ENCODE results near the gene PROCA1. TPM values are rescaled to one million over a fixed set of nuclear protein-coding genes. Genes with fewer than 3 reads are reported as not detected.

PROCA1 gene
- total RNA-seq, 4 donors from 2014 or later = 0.46 to 4.3 (median 1.1) TPM; not detected in 1

DNA sequence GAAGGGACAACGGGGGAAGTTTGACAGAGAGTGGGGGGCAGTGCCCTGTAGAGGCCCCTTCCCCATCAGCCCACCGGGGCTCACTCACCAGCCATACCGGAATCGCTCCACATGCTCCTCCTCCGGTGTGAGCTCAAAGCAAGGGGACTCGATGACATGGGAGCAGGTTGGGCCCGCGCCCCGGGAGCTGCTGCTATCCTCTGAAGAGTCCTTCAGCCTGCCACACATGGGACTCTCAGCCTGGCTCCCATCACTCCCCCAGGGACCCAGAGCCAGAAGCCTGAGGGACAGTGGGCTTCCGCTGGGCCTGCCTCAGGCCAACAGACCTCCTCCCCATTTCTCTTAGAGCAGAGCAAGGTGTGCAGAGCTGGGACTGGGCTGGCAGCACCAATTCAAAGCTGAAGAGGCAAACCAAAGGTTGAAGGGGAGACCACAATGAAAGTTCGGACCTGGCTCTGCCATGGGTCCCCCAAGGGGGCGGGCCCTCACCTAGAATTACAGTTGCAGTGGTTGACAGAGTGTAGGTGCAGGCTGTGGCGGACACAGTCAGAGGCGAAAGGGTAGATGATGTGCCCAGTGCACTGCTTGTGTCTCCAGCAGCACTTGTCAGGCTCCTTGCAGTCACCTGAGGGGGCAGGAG, 7.3 kb downstream of the PROCA1 start:
- 90 to 93% methylated on average over 13 to 14 of the region's 14 CpGs for WGBS, 2 donors
- H3K36me3 ChIP-seq = peaks cover 40% of the 10 kb centered on the region in 2 donors

DNA sequence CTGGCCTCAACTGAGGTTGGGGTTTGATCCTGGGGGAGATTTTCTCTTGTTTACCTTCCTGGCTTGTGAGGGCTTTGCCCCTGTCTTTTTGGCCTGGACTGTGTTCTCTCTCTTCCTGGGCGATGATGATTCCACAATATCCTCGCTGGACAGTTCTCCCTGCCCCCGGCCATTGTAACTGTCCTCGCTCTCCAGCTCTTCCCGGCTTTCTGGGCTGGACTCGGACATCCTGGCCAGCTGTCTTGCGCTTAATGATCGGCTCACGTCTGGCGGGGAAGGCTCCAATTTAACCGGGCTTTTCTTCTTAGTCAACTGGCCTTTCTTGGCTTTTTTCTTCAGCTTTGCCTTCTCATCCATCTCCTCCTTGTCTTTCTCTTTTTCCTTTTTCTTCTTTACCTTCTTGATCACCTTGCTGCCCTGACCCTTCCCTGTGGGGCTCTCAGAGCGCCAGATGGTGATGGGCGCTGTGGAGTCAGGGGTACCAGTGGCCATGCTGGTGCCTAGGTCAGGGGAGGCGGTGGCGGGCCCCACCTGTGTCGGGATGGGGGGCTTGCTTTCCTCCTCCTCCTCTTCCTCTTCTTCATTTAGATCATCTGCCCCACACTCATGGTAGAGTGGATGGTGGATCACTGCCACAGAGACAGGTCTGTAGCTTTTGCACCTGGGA, 8.0 kb downstream of the PROCA1 start:
- H3K27ac ChIP-seq = no peak overlapping the region
- DNase-seq = no peak
- no peaks in the 10 kb centered on the region for H3K9me3 ChIP-seq
- 85 to 88% methylated on average over 16 of the region's 16 CpGs for WGBS, 2 donors
- no peak overlapping the region for H3K4me3 ChIP-seq (replicated peaks in 1 of 3)
- intact Hi-C loops (cut with DNase I) = no loop called here
- TF ChIP-seq POLR2A (IDR thresholded peaks at IDR 0.05) = no peak
- TF ChIP-seq, protein P1, sequence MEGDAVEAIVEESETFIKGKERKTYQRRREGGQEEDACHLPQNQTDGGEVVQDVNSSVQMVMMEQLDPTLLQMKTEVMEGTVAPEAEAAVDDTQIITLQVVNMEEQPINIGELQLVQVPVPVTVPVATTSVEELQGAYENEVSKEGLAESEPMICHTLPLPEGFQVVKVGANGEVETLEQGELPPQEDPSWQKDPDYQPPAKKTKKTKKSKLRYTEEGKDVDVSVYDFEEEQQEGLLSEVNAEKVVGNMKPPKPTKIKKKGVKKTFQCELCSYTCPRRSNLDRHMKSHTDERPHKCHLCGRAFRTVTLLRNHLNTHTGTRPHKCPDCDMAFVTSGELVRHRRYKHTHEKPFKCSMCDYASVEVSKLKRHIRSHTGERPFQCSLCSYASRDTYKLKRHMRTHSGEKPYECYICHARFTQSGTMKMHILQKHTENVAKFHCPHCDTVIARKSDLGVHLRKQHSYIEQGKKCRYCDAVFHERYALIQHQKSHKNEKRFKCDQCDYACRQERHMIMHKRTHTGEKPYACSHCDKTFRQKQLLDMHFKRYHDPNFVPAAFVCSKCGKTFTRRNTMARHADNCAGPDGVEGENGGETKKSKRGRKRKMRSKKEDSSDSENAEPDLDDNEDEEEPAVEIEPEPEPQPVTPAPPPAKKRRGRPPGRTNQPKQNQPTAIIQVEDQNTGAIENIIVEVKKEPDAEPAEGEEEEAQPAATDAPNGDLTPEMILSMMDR (IDR thresholded peaks at IDR 0.05) = no peak
- peaks cover 47% of the 10 kb centered on the region in 2 donors for H3K36me3 ChIP-seq
- H3K27me3 ChIP-seq = no peaks in the 10 kb centered on the region
- H3K4me1 ChIP-seq = no peaks in the 10 kb centered on the region

More for the DNA sequence above, 7.3 kb downstream of the PROCA1 start:
- H3K9me3 ChIP-seq = no peaks in the 10 kb centered on the region
- no peaks in the 10 kb centered on the region for H3K27me3 ChIP-seq
- no peak overlapping the region for H3K4me3 ChIP-seq (replicated peaks in 1 of 3)
- no peak for TF ChIP-seq POLR2A (IDR thresholded peaks at IDR 0.05)
- DNase-seq = no peak
- intact Hi-C loops (cut with DNase I) = no loop called here
- H3K27ac ChIP-seq = no peak overlapping the region
- H3K4me1 ChIP-seq = no peaks in the 10 kb centered on the region

DNA sequence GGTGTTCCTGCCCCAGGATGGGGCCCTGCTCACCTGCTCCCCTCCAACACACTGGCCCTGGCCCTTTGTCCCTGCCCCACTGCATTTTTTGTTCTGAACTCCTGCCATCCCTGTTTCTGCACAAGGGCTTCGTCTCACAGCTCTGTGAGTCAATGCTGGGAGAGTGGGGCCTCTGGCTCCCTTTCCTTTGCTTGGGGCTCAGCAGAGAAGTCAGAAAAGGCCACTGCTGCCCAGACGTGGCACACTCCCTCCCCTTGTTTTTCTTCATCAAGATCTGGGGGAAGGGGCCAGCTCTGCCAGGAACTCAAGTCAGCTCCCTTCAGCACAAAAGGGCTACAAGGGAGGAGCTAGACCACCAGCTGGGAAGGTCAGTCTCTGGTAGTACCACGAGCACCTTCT, 8.9 kb downstream of the PROCA1 start:
- Histone ChIP-seq H3K27me3 (no peaks in the 10 kb centered on the region), H3K36me3 (peaks cover 56% of the 10 kb centered on the region in 2 donors), H3K4me1 (no peaks in the 10 kb centered on the region), H3K9me3 (no peaks in the 10 kb centered on the region), H3K4me3 (replicated peaks in 1 of 3) (no peak overlapping the region), H3K27ac (no peak overlapping the region)
- intact Hi-C loops (cut with DNase I) = no loop called here
- WGBS, 2 donors = 84 to 94% methylated on average over 3 of the region's 3 CpGs
- no peak for DNase-seq
- TF ChIP-seq POLR2A (IDR thresholded peaks at IDR 0.05) = no peak
- TF ChIP-seq, protein P1 (IDR thresholded peaks at IDR 0.05) = no peak

DNA sequence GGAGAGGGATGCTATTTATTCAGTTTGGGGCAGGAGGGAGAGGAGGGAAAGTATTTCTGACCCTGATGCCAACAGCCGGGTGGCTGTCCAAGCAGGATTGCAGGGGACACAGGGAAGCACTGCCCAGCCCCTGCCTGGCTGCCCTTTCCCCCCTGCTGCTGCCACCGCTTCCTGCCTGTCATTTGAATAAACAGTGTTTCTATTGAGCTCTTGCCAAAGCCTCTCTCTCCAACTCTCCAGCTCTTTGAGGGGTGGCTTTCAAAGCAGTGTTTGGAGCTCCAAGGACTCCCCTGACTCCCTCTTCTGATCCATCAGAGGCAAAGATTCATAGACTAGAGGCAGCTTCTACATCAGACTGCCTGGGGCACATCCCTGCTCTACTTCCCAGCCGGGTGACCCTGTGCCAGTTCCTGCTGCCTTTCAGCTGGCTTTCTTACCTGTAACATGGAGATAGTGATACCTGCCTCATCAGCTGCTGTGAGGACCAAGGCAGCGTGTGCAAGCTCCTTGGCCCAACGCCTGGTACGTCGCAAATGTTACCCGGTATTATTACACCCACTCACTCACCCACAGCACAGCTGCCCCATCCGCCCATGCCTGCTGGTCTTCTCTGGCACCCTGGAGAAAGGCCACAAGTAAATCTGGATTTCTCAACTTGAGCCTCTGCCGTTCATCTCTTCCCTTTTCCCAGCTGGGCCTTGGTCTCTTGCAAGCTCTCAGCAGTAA, 9.5 kb downstream of the PROCA1 start:
- intact Hi-C loops (cut with DNase I) = no loop called here
- Histone ChIP-seq H3K9me3 (no peaks in the 10 kb centered on the region), H3K27me3 (no peaks in the 10 kb centered on the region), H3K36me3 (peaks cover 61 to 62% of the 10 kb centered on the region in 2 donors), H3K27ac (no peak overlapping the region), H3K4me3 (replicated peaks in 1 of 3) (no peak overlapping the region), H3K4me1 (no peaks in the 10 kb centered on the region)
- DNase-seq = no peak
- TF ChIP-seq, protein P1 (IDR thresholded peaks at IDR 0.05) = no peak
- TF ChIP-seq POLR2A (IDR thresholded peaks at IDR 0.05) = no peak
- 81 to 84% methylated on average over 10 of the region's 10 CpGs for WGBS, 2 donors

DNA sequence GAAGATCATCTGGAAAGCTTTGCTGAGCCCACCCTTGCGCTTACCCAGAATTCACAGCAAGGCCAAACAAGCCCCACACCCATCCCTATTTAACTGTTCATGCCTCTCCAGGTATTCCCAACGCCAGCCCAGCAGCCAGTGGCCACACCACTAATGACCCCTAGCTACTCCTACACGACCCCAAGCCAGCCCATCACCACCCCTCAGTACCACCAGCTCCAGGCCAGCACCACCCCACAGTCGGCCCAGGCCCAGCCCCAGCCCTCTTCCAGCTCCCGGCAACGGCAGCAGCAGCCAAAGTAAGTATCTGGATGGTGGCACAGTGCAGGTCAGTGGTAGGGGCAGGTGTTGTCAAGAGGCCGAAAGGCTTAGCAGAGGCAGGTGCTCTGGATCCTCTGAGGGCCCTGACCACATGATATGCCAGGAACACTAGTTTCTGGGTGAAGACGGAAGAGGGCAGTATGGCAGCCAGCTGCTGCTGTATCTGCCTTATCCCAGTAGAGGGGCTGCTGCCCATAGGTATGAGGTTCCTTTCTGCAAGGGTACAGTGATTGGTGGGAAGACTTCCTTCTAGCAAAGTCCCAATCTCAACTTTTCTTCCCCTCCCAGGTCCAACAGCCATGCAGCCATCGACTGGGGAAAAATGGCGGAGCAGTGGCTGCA, 10.7 kb downstream of the PROCA1 start:
- peaks cover 71 to 74% of the 10 kb centered on the region in 2 donors for H3K36me3 ChIP-seq
- no peak overlapping the region for H3K27ac ChIP-seq
- no peak for TF ChIP-seq POLR2A (IDR thresholded peaks at IDR 0.05)
- TF ChIP-seq, protein P1 (IDR thresholded peaks at IDR 0.05) = no peak
- intact Hi-C loops (cut with DNase I) = no loop called here
- no peak overlapping the region for H3K4me3 ChIP-seq (replicated peaks in 1 of 3)
- WGBS, 2 donors = 92 to 96% methylated on average over 10 of the region's 10 CpGs
- DNase-seq = no peak
- no peaks in the 10 kb centered on the region for H3K4me1 ChIP-seq
- no peaks in the 10 kb centered on the region for H3K9me3 ChIP-seq
- H3K27me3 ChIP-seq = no peaks in the 10 kb centered on the region
